MM.1S (cell line): ENCODE results near the gene KLHDC3.

Source experiments
- EZH2 ChIP-seq: fragments of 300-600 bp; sonication (generic); optimal IDR thresholded peaks from 2 replicates; pipeline ENCODE3; 2017; ENCODE audit warnings: low read depth, mild to moderate bottlenecking, antibody characterized with exemption, low read length, mixed read lengths
- TF ChIP-seq, protein P1 (sequence below): fragments of 300-600 bp; sonication (generic); IDR thresholded peaks from 2 replicates; pipeline ENCODE4 v1.5.1; 2016; ENCODE audit warnings: antibody characterized with exemption, low read length, mixed read lengths

DNA sequence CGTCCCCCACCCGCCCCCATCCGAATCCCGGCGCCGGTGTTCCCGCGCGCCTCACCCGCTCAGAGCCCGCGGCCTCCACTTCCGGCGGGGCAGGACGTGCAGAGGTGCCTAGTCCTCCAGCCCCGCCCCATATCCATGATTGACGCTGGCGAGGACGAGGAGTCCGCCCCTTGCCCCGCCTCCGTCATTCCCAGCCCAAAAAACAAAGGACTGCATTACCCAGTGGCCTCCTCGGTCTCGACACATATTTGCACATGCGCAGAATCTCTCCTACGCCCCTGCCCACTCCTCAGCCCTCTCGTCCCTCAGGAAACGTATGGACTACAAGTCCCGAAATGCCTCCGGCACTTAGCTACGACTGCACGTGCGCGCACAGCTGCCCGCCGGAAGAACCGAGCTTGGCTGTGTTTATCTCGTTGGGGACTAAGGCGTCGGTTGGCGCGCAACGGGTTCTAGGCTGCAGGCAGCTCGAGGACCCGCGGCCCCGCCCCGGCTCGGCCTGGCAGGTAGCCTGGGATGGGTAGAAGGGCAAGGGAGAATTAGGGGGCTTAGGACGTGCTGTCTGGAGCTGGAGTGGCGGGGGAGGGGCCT is at the start of gene KLHDC3, which contains the start of gene MEA1:
- TF ChIP-seq, protein P1, sequence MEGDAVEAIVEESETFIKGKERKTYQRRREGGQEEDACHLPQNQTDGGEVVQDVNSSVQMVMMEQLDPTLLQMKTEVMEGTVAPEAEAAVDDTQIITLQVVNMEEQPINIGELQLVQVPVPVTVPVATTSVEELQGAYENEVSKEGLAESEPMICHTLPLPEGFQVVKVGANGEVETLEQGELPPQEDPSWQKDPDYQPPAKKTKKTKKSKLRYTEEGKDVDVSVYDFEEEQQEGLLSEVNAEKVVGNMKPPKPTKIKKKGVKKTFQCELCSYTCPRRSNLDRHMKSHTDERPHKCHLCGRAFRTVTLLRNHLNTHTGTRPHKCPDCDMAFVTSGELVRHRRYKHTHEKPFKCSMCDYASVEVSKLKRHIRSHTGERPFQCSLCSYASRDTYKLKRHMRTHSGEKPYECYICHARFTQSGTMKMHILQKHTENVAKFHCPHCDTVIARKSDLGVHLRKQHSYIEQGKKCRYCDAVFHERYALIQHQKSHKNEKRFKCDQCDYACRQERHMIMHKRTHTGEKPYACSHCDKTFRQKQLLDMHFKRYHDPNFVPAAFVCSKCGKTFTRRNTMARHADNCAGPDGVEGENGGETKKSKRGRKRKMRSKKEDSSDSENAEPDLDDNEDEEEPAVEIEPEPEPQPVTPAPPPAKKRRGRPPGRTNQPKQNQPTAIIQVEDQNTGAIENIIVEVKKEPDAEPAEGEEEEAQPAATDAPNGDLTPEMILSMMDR = no peak
- no peak for TF ChIP-seq EZH2
